ENCODE results near the gene BIN1. TPM values are rescaled to one million over a fixed set of nuclear protein-coding genes. Genes with fewer than 3 reads are reported as not detected.

BIN1 gene
- total RNA-seq, 1 experiment from 2014 or later, result 58.9 TPM

DNA sequence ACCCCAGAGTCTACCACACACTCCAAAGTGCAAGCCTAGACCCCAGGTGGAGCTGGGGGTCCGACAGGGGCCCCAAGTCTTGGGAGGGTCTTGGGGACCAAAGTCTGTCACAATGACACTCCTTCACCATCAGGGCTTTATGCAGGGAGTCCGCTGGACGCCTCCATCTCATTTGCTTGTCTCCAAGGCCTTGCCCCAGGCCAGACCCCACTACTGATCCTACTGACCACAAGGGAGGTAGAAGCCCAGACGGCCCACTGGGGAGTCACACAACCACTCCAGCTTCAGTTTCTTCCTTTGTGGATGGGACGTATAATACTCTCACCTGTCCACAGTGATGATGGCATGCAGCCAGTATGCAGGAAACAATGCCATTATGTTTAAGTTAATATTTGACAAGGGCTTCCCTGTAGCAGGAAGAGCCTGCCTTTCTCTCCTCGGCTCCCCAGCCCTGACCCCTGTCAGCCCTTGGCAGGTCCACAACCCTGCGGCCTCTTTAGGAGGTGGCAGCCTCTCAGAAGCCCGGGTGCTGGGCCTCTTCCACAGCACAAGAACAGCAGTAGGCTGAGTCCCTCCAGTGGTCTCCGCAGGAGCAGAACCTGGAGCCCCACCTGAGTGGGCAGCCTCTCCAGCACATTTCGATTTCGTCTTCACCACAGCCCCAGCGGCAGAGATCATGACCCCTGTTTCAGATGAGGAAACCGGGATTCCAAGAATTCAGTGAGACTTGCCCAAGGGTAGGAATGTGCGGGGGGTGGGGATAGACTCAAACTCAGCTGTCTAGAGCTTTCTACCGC, 6.5 kb downstream of the BIN1 start:
- 0 out of 2 replicates have a peak overlapping the region, but pooled peaks have one; percentile 24 for H3K27ac ChIP-seq (ENCODE audit: low read length)
- no peaks in the 10 kb centered on the region for H3K36me3 ChIP-seq (ENCODE audit: low read depth, low read length)
- intact Hi-C loops (cut with micrococcal nuclease), result no loop called here
- no peaks in the 10 kb centered on the region; the same call in 1 of the 2 replicates for H4K20me1 ChIP-seq (ENCODE audit: low read length)
- no peak overlapping the region for H3K9ac ChIP-seq (ENCODE audit: low read length)
- POLR2A ChIA-PET (ENCODE audit: unreplicated experiment), result no interaction called here
- no peak overlapping the region for H2AFZ ChIP-seq (ENCODE audit: low read length)
- H3K9me2 ChIP-seq (replicated peaks; ENCODE audit: low read length), result no peaks in the 10 kb centered on the region
- CTCF ChIA-PET, result no interaction called here
- peaks cover 27% of the 10 kb centered on the region for H3K4me1 ChIP-seq (ENCODE audit: insufficient read depth, low read length)
- H3K27me3 ChIP-seq (ENCODE audit: low read length), result no peaks in the 10 kb centered on the region
- no peak for TF ChIP-seq EZH2phosphoT487 (IDR thresholded peaks at IDR 0.05; ENCODE audit: borderline replicate concordance, low read length)
- no peak for TF ChIP-seq EZH2 (IDR thresholded peaks at IDR 0.05; ENCODE audit: low read length, unreplicated experiment)
- TF ChIP-seq, protein P1, sequence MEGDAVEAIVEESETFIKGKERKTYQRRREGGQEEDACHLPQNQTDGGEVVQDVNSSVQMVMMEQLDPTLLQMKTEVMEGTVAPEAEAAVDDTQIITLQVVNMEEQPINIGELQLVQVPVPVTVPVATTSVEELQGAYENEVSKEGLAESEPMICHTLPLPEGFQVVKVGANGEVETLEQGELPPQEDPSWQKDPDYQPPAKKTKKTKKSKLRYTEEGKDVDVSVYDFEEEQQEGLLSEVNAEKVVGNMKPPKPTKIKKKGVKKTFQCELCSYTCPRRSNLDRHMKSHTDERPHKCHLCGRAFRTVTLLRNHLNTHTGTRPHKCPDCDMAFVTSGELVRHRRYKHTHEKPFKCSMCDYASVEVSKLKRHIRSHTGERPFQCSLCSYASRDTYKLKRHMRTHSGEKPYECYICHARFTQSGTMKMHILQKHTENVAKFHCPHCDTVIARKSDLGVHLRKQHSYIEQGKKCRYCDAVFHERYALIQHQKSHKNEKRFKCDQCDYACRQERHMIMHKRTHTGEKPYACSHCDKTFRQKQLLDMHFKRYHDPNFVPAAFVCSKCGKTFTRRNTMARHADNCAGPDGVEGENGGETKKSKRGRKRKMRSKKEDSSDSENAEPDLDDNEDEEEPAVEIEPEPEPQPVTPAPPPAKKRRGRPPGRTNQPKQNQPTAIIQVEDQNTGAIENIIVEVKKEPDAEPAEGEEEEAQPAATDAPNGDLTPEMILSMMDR (conservative IDR thresholded peaks at IDR 0.05; ENCODE audit: low read depth, low read length), result no peak
- DNase-seq (peak; percentile 71), ATAC-seq (peak; percentile 54)
- H3K4me2 ChIP-seq (ENCODE audit: low read length), result peak overlapping the region; percentile 63
- no TSS peak for BruUV-seq (replicated peaks)
- no peaks in the 10 kb centered on the region for H3K9me3 ChIP-seq (ENCODE audit: low read length)
- no peak overlapping the region for H3K4me3 ChIP-seq (ENCODE audit: low read length)
- no peaks in the 10 kb centered on the region for H3F3A ChIP-seq (ENCODE audit: low read length, unreplicated experiment)
- peaks cover 74% of the 10 kb centered on the region for H3K79me2 ChIP-seq (ENCODE audit: low read length)

DNA sequence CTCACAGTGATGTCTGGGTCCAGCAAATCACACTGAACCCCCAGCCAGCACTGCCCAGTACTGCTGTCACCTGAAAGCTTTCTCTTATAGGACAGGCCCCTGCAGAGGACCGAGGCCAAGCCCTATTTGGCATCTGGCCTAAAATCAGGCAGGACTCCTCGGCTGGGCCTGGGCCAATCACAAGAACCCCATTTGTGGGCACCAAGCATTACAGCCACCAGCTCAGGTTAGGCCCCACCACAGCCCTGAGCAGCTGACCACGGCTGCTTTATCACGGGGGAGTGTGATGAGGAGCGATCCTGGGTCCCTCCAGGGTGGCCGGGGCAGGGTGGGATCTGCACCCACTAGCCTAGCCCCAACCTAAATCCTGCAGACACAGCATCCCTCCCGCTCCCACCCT, 8.2 kb downstream of the BIN1 start:
- TF ChIP-seq EZH2phosphoT487 (IDR thresholded peaks at IDR 0.05; ENCODE audit: borderline replicate concordance, low read length), result no peak
- TF ChIP-seq EZH2 (IDR thresholded peaks at IDR 0.05; ENCODE audit: low read length, unreplicated experiment), result no peak
- TF ChIP-seq, protein P1 (conservative IDR thresholded peaks at IDR 0.05; ENCODE audit: low read depth, low read length), result no peak

More for the DNA sequence above, 8.2 kb downstream of the BIN1 start:
- ATAC-seq (no peak), DNase-seq (no peak)
- H3K9me3 ChIP-seq (ENCODE audit: low read length), result no peaks in the 10 kb centered on the region
- H3K27me3 ChIP-seq (ENCODE audit: low read length), result no peaks in the 10 kb centered on the region
- no peaks in the 10 kb centered on the region; the same call in 1 of the 2 replicates for H4K20me1 ChIP-seq (ENCODE audit: low read length)
- H3K9me2 ChIP-seq (replicated peaks; ENCODE audit: low read length), result no peaks in the 10 kb centered on the region
- H3K27ac ChIP-seq (ENCODE audit: low read length), result no peak overlapping the region
- no peak overlapping the region for H2AFZ ChIP-seq (ENCODE audit: low read length)
- H3K79me2 ChIP-seq (ENCODE audit: low read length), result peaks cover 64% of the 10 kb centered on the region
- ChIA-PET CTCF (no interaction called here), POLR2A (ENCODE audit: unreplicated experiment) (no interaction called here)
- peaks cover 35% of the 10 kb centered on the region for H3K4me1 ChIP-seq (ENCODE audit: insufficient read depth, low read length)
- H3K4me2 ChIP-seq (ENCODE audit: low read length), result no peak overlapping the region
- no TSS peak for BruUV-seq (replicated peaks)
- H3F3A ChIP-seq (ENCODE audit: low read length, unreplicated experiment), result no peaks in the 10 kb centered on the region
- H3K4me3 ChIP-seq (ENCODE audit: low read length), result no peak overlapping the region
- intact Hi-C loops (cut with micrococcal nuclease), result no loop called here
- H3K9ac ChIP-seq (ENCODE audit: low read length), result no peak overlapping the region
- H3K36me3 ChIP-seq (ENCODE audit: low read depth, low read length), result no peaks in the 10 kb centered on the region
